HUES6 (cell line): ENCODE results near the gene SNTG2.

Source experiments
- H3K27ac ChIP-seq: 2 replicates; pipeline ENCODE4 v1.7.0; 2013; ENCODE audit warnings: low read depth, mild to moderate bottlenecking, low read length, inconsistent platforms
- H3K27me3 ChIP-seq: 2 replicates; pipeline ENCODE4 v1.6.1; 2013; ENCODE audit warnings: low read length; ENCODE audit not compliant: control insufficient read depth, insufficient read depth
- H3K36me3 ChIP-seq: 2 replicates; pipeline ENCODE4 v1.6.1; 2013; ENCODE audit warnings: low read length; ENCODE audit not compliant: control insufficient read depth, insufficient read depth
- H3K4me1 ChIP-seq: 2 replicates; pipeline ENCODE4 v1.6.1; 2013; ENCODE audit warnings: low read length; ENCODE audit not compliant: control insufficient read depth, insufficient read depth
- H3K4me3 ChIP-seq: 2 replicates; pipeline ENCODE4 v1.5.1; 2013; ENCODE audit warnings: low read depth, low read length
- H3K9ac ChIP-seq: one replicate; pipeline ENCODE4 v1.6.1; 2013; ENCODE audit warnings: mild to moderate bottlenecking, low read length
- H3K9me3 ChIP-seq: 2 replicates; pipeline ENCODE4 v1.6.1; 2013; ENCODE audit warnings: low read depth, low read length; ENCODE audit not compliant: control insufficient read depth, insufficient read depth

Gene SNTG2

DNA sequence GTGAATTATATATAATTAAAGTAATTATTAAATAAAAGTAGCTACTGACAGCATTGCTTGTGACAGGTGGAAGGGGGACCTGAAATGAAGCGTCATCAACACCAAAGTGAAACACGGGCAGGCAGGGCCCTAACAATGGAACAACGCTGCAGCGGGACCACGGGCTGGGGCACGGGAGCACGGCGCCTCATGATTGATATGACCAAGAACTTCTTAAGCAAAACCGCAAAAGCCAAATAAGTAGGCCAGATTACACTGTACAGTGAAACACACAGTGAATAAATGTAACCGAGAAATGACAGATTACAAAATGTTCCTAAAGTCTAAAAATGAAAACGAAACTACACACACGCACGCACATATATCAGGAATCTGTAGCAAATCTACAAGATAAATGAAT is 81.4 kb downstream of the SNTG2 start:
- no peak overlapping the region for H3K9ac ChIP-seq
- H3K27me3 ChIP-seq = no peaks in the 10 kb centered on the region
- peaks cover 3% of the 10 kb centered on the region; the same call in 1 of the 2 replicates for H3K4me1 ChIP-seq
- H3K9me3 ChIP-seq = no peaks in the 10 kb centered on the region
- no peak overlapping the region for H3K4me3 ChIP-seq
- H3K27ac ChIP-seq = no peak overlapping the region
- no peaks in the 10 kb centered on the region for H3K36me3 ChIP-seq

DNA sequence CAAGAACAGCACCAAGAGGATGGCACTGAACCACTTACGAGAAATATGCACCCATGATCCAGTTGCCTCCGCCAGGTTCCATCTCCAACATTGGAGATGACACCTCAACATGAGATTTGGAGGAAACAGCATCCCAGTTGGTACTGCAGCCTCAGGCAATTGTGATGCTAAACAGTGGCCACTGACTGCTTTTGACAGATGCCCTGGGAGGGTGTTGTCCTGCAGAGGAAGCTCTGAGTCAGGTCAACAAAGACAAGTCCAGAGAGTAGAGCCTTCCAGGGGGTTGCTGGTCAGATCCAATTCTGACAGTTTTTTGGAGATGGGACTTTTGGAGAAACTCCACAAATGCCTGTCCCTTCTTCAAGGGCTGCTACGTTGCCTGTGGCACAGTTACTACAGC is 82.4 kb downstream of the SNTG2 start:
- Histone ChIP-seq H3K36me3 (no peaks in the 10 kb centered on the region), H3K4me3 (no peak overlapping the region), H3K9ac (no peak overlapping the region), H3K4me1 (peaks cover 3% of the 10 kb centered on the region; the same call in 1 of the 2 replicates), H3K27ac (no peak overlapping the region), H3K27me3 (no peaks in the 10 kb centered on the region), H3K9me3 (no peaks in the 10 kb centered on the region)

DNA sequence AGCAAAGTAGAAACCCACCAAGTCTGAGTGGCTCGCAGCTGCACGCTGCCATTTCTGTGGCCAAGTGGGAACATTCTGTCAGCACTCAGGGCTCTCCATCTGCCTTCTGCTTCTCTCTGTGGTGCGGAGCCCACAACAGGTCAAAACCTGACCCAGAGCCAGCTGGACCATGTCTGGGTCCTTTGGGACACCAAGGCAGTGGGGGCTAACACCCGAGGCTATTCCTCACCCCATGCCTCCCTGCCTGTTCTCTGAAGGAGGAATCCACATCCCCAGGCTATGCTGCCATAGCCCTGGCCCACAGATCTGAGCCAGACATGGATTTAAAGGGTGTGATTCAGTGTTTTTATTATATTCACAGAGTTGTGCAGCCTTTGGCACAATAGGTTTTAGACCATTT is 86.4 kb downstream of the SNTG2 start:
- Histone ChIP-seq H3K27ac (no peak overlapping the region), H3K4me1 (no peaks in the 10 kb centered on the region), H3K36me3 (no peaks in the 10 kb centered on the region; the same call in 1 of the 2 replicates), H3K9ac (no peak overlapping the region), H3K4me3 (no peak overlapping the region), H3K27me3 (no peaks in the 10 kb centered on the region), H3K9me3 (no peaks in the 10 kb centered on the region; the same call in 1 of the 2 replicates)

- peaks cover 10% of the 10 kb centered on the region; the same call in 1 of the 2 replicates for H3K9me3 ChIP-seq
- no peak overlapping the region for H3K4me3 ChIP-seq
- H3K27me3 ChIP-seq = no peaks in the 10 kb centered on the region
- H3K36me3 ChIP-seq = no peaks in the 10 kb centered on the region; the same call in 1 of the 2 replicates
- no peaks in the 10 kb centered on the region for H3K4me1 ChIP-seq
- H3K27ac ChIP-seq = no peak overlapping the region
- H3K9ac ChIP-seq = no peak overlapping the region
Observed at GRCh38 chr2:1039549-1039948, 88.9 kb downstream of the SNTG2 start.

GRCh38 chr2:1041012-1041805 is 90.6 kb downstream of the SNTG2 start:
- Histone ChIP-seq H3K27me3 (no peaks in the 10 kb centered on the region), H3K9ac (no peak overlapping the region), H3K9me3 (peaks cover 12% of the 10 kb centered on the region), H3K27ac (no peak overlapping the region), H3K4me3 (no peak overlapping the region), H3K36me3 (no peaks in the 10 kb centered on the region; the same call in 1 of the 2 replicates), H3K4me1 (no peaks in the 10 kb centered on the region)

DNA sequence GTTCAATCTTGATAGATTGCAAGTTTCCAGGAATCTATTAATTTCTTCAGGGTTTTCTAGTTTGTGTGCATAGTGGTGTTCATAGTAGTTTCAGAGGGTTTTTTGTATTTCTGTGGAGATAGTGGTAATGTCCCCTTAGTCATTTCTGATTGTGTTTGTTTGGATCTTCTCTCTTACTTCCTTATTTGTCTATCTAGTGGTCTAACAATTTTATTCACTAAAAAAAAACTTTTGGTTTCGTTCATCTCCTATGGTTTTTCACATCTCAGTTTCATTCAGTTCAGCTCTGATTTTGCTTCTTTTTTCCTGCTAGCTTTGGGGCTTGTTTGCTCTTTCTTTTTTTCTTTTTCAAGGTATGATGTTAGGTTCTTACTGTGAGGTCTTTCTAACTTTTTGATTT is 94.5 kb downstream of the SNTG2 start:
- Histone ChIP-seq H3K9me3 (peaks cover 29% of the 10 kb centered on the region), H3K27ac (no peak overlapping the region), H3K27me3 (no peaks in the 10 kb centered on the region), H3K9ac (no peak overlapping the region), H3K4me3 (no peak overlapping the region), H3K36me3 (no peaks in the 10 kb centered on the region; the same call in 1 of the 2 replicates), H3K4me1 (no peaks in the 10 kb centered on the region)

DNA sequence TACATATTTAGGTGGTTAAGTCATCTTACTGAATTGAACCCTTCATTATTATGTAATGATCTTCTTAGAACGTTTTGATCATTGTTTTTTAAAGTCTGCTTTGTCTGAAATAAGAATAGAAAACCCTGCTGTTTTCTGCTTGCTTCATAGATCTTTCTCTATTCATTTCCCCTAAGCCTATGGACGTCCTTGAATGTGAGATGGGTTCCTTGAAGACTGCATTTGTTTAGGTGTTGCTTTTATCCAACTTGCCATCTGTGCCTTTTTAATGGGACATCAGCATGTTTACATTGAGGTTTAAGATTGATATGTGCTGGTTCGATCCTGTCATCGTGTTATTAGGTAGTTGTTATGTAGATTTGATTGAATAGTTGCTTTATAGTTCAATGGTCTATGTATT is 95.4 kb downstream of the SNTG2 start:
- Histone ChIP-seq H3K27me3 (no peaks in the 10 kb centered on the region), H3K4me3 (no peak overlapping the region), H3K36me3 (no peaks in the 10 kb centered on the region), H3K4me1 (no peaks in the 10 kb centered on the region), H3K27ac (no peak overlapping the region), H3K9ac (no peak overlapping the region), H3K9me3 (peaks cover 29% of the 10 kb centered on the region)

DNA sequence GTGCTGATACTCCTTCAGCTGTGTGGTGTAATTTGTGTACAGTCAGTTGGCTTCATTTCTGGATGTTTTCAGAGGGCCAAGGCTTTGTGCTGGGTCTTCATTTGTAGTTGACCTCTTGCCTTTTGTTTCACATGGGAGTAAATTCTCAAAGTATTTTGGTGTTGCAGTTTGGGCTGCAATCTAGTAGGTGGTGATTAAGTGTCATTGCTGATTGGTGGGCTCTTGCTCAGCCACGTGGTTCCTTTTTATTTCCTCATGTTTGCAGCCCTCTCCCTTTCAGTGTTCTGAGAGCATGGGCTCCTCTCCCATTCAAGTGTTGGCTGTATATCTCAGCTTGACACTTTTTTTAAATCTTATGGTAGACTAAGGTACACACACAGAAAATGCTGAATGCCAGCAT is 96.8 kb downstream of the SNTG2 start:
- Histone ChIP-seq H3K27ac (no peak overlapping the region), H3K27me3 (no peaks in the 10 kb centered on the region), H3K4me1 (no peaks in the 10 kb centered on the region), H3K36me3 (no peaks in the 10 kb centered on the region), H3K9me3 (peaks cover 27% of the 10 kb centered on the region), H3K4me3 (no peak overlapping the region), H3K9ac (no peak overlapping the region)

GRCh38 chr2:1049691-1050090 is 99.0 kb downstream of the SNTG2 start:
- no peak overlapping the region for H3K9ac ChIP-seq
- peaks cover 19% of the 10 kb centered on the region for H3K9me3 ChIP-seq
- no peak overlapping the region for H3K4me3 ChIP-seq
- H3K27me3 ChIP-seq = no peaks in the 10 kb centered on the region
- H3K4me1 ChIP-seq = peaks cover 12% of the 10 kb centered on the region
- no peak overlapping the region for H3K27ac ChIP-seq
- no peaks in the 10 kb centered on the region for H3K36me3 ChIP-seq

DNA sequence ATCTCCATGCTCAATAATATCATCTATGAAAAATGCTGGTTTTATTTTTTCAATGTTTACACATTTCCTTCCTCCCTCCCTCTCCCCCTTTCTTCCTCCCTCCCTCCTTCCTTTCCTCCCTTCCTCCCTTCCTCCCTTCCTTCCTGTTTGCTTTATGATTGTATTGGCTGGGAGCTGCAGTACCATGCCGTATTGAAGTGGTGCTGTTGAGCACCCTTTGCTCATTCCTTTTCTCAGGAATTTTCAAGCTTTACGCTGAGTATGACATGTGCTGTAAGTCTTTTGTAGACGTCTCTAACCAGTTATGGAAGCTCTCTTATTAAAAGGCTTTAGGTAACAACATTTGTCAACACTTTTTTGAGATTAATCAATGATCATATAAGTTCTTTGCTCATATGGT is 100.4 kb downstream of the SNTG2 start:
- H3K9ac ChIP-seq = no peak overlapping the region
- no peak overlapping the region for H3K4me3 ChIP-seq
- H3K36me3 ChIP-seq = no peaks in the 10 kb centered on the region
- peaks cover 18% of the 10 kb centered on the region for H3K9me3 ChIP-seq
- H3K27ac ChIP-seq = no peak overlapping the region
- peaks cover 25% of the 10 kb centered on the region for H3K4me1 ChIP-seq
- H3K27me3 ChIP-seq = peaks cover 2% of the 10 kb centered on the region; the same call in 1 of the 2 replicates

GRCh38 chr2:1052771-1053191 is 102.1 kb downstream of the SNTG2 start:
- no peaks in the 10 kb centered on the region for H3K36me3 ChIP-seq
- H3K27me3 ChIP-seq = peaks cover 2% of the 10 kb centered on the region; the same call in 1 of the 2 replicates
- H3K4me3 ChIP-seq = no peak overlapping the region
- H3K9ac ChIP-seq = no peak overlapping the region
- peaks cover 14% of the 10 kb centered on the region for H3K9me3 ChIP-seq
- H3K27ac ChIP-seq = no peak overlapping the region
- H3K4me1 ChIP-seq = peaks cover 25% of the 10 kb centered on the region
